B cell (primary cell): Measurements from ENCODE around the gene STEAP1B. TPM values are rescaled to one million over a fixed set of nuclear protein-coding genes. Genes with fewer than 3 reads are reported as not detected.
A peak's percentile ranks its signal among the peaks of the same experiment; 100 is the strongest.

Experiments
- ATAC-seq: fragments of 200-7000 bp; cut with Tn5 transposase; one replicate; pipeline ENCODE4 v1.10.0; 2021; ENCODE audit warnings: low read depth, mild to moderate bottlenecking, moderate number of reproducible peaks, moderate library complexity
- CTCF ChIA-PET: fragments of 350-600 bp; sonication (Branson Sonifier 250); formaldehyde crosslinking; loops from one replicate; lab custom pipeline; 2021; ENCODE audit warnings: antibody characterized with exemption, inconsistent platforms; lab: Charles Lee
- POLR2A ChIA-PET: fragments of 350-600 bp; sonication (Branson Sonifier 250); formaldehyde crosslinking; loops from one replicate; lab custom pipeline; 2021; ENCODE audit warnings: antibody characterized with exemption; lab: Charles Lee
- DNase-seq: peaks from one replicate; pipeline ENCODE4 v3.0.0; 2013
- H2AFZ ChIP-seq: 2 replicates; pipeline ENCODE4 v1.6.1; 2012; ENCODE audit warnings: mild to moderate bottlenecking, low read depth, low read length; ENCODE audit not compliant: insufficient read depth, poor library complexity, severe bottlenecking
- H3K27ac ChIP-seq, 2 donors: 1 replicate in 1 of 2; 2 replicates in 1 of 2; pipeline ENCODE4 v1.5.1; 2012 to 2013; ENCODE audit warnings: low read length in 2 of 2, mild to moderate bottlenecking in 2 of 2, moderate library complexity in 1 of 2
- H3K27me3 ChIP-seq, 4 experiments: fragments of 200-600 bp in 1 of 4; sonication (generic) in 1 of 4; replicated peaks in 1 of 4; 1 replicate in 2 of 4; 2 replicates in 2 of 4; pipeline versions ENCODE4 v1.6.1 to v1.7.0; 2013 to 2016; ENCODE audit warnings: low read length in 3 of 4, mild to moderate bottlenecking in 2 of 4, mixed read lengths in 1 of 4, moderate library complexity in 1 of 4; ENCODE audit not compliant: insufficient read depth in 4 of 4, control insufficient read depth in 3 of 4; ENCODE audit errors: control extremely low read depth in 1 of 4
- H3K36me3 ChIP-seq, 2 experiments: replicated peaks in 1 of 2; 1 replicate in 1 of 2; 2 replicates in 1 of 2; pipeline versions ENCODE4 v1.6.1 to v1.7.1; 2013; ENCODE audit warnings: low read length in 1 of 2; ENCODE audit not compliant: insufficient read depth in 2 of 2, control insufficient read depth in 1 of 2; ENCODE audit errors: control extremely low read depth in 1 of 2, extremely low read depth in 1 of 2
- H3K4me1 ChIP-seq, 2 donors: fragments of 200-600 bp in 1 of 2; sonication (generic) in 1 of 2; 1 replicate in 1 of 2; 2 replicates in 1 of 2; pipeline versions ENCODE4 v1.5.1 to v1.6.1; 2013 to 2017; ENCODE audit warnings: low read length in 2 of 2; ENCODE audit not compliant: control insufficient read depth in 2 of 2, insufficient read depth in 2 of 2
- H3K4me2 ChIP-seq: replicated peaks from 2 replicates; pipeline ENCODE3; 2012; ENCODE audit warnings: mild to moderate bottlenecking, low read depth, low read length; ENCODE audit not compliant: poor library complexity, severe bottlenecking
- H3K4me3 ChIP-seq, 5 experiments: fragments of 200-600 bp in 1 of 5; sonication (generic) in 1 of 5; 1 replicate in 3 of 5; 2 replicates in 2 of 5; pipeline versions ENCODE4 v1.5.1 to v1.7.0; 2011 to 2016; ENCODE audit warnings: low read length in 4 of 5, mild to moderate bottlenecking in 4 of 5, low read depth in 2 of 5, control low read depth in 1 of 5, moderate library complexity in 1 of 5; ENCODE audit not compliant: insufficient read depth in 1 of 5; ENCODE audit errors: control extremely low read depth in 1 of 5, extremely low read depth in 1 of 5
- H3K79me2 ChIP-seq: fragments of 200-600 bp; sonication (generic); one replicate; pipeline ENCODE4 v1.6.0; 2016; ENCODE audit warnings: low read length; ENCODE audit not compliant: control insufficient read depth, insufficient read depth
- H3K9ac ChIP-seq: fragments of 200-600 bp; sonication (generic); 2 replicates; pipeline ENCODE4 v1.6.1; 2017; ENCODE audit warnings: mild to moderate bottlenecking, low read length, moderate library complexity
- H3K9me3 ChIP-seq, 3 donors: one replicate each; pipeline versions ENCODE4 v1.6.1 to v1.7.1; 2013; ENCODE audit warnings: low read length in 2 of 3; ENCODE audit not compliant: control insufficient read depth in 2 of 3, insufficient read depth in 1 of 3; ENCODE audit errors: control extremely low read depth in 1 of 3
- H4K20me1 ChIP-seq: 2 replicates; pipeline ENCODE4 v1.6.0; 2012; ENCODE audit warnings: mild to moderate bottlenecking, low read length; ENCODE audit not compliant: insufficient read depth, control insufficient read depth, poor library complexity, severe bottlenecking
- H3K27ac Mint-ChIP-seq: one replicate; pipeline ENCODE4 v1.8.0; 2021; ENCODE audit warnings: mixed read lengths
- H3K27me3 Mint-ChIP-seq: one replicate; pipeline ENCODE4 v1.8.0; 2021; ENCODE audit warnings: mixed read lengths
- H3K4me1 Mint-ChIP-seq: one replicate; pipeline ENCODE4 v1.8.0; 2021; ENCODE audit warnings: mixed read lengths
- H3K4me3 Mint-ChIP-seq: one replicate; pipeline ENCODE4 v1.8.0; 2021; ENCODE audit warnings: mixed read lengths
- H3K9me3 Mint-ChIP-seq: one replicate; pipeline ENCODE4 v1.8.0; 2022; ENCODE audit warnings: mixed read lengths; ENCODE audit not compliant: insufficient read depth
- EZH2 ChIP-seq: IDR thresholded peaks from 2 replicates; pipeline ENCODE4 v1.6.1; 2012; ENCODE audit warnings: borderline replicate concordance, low read depth, mild to moderate bottlenecking, moderate library complexity, low read length; ENCODE audit not compliant: insufficient read depth, poor library complexity, severe bottlenecking
- WGBS: methylation state at CpG from one replicate; pipeline ENCODE4 v1.1.5; 2013; ENCODE audit warnings: missing lambda C conversion rate; ENCODE audit not compliant: insufficient coverage; 5-methylcytosine and 5-hydroxymethylcytosine counted together
- intact Hi-C: fragments of 100-400 bp; cut with micrococcal nuclease; formaldehyde crosslinking; loops from one replicate; pipeline ENCODE4 v1.10.0; 2022
- polyA plus RNA-seq: library from polyadenylated mRNA; depleted of rRNA; stranded (reverse); fragments of >200 nt; gene quantifications from 2 replicates; pipeline ENCODE4 v1.2.3, GENCODE V29; 2012
- total RNA-seq, 2 donors: library from RNA; stranded (reverse); fragments of 120-200 nt in 1 of 2; gene quantifications; 1 replicate in 1 of 2; 2 replicates in 1 of 2; pipeline versions ENCODE4 v1.2.3 to v1.2.4, GENCODE V29; 2013 to 2022
- TF ChIP-seq, protein P1 (sequence below): fragments of 200-600 bp; IDR thresholded peaks from one replicate; pipeline ENCODE4 v1.8.0; 2022; ENCODE audit warnings: antibody characterized with exemption, mild to moderate bottlenecking

STEAP1B gene
- total and polyA plus RNA-seq, 2 donors (not counting 1 experiment from before 2014, with no cell fraction given) = 8.8 to 24.7 TPM

DNA sequence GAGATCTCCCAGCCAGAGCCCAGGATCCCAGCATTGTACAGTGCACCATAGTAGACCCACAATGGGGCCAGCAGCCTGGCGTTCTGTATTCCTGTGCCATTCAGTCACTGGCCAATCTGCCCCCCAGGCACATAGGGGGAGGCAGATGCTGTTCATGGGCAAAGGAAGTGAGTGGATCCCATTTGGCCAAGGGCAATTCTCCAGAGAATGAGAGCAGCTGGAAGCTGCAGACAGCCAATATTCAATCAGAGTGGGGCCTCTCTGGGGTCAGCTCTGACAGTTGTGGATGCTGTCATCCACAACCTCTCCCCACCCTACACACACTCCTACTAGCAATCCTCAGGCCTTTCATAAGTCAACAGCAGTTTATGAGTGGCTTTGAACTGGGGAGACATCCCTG, 17.5 kb downstream of the STEAP1B start:
- H3K4me3 ChIP-seq = no peak overlapping the region
- Mint-ChIP-seq H3K27me3 (no peaks in the 10 kb centered on the region), H3K9me3 (no peaks in the 10 kb centered on the region), H3K27ac (no peak overlapping the region), H3K4me3 (no peak overlapping the region), H3K4me1 (peaks cover 11% of the 10 kb centered on the region)
- ChIA-PET CTCF (interaction anchor here (9.0 kb wide), 1 partner anchor 372 kb away, joined by 109 read pairs; no protein-coding TSS in a partner anchor), POLR2A (no interaction called here)
- H4K20me1 ChIP-seq = no peaks in the 10 kb centered on the region
- intact Hi-C loops = no loop called here
- no peaks in the 10 kb centered on the region for H3K9me3 ChIP-seq
- H3K79me2 ChIP-seq = no peaks in the 10 kb centered on the region
- TF ChIP-seq, protein P1, sequence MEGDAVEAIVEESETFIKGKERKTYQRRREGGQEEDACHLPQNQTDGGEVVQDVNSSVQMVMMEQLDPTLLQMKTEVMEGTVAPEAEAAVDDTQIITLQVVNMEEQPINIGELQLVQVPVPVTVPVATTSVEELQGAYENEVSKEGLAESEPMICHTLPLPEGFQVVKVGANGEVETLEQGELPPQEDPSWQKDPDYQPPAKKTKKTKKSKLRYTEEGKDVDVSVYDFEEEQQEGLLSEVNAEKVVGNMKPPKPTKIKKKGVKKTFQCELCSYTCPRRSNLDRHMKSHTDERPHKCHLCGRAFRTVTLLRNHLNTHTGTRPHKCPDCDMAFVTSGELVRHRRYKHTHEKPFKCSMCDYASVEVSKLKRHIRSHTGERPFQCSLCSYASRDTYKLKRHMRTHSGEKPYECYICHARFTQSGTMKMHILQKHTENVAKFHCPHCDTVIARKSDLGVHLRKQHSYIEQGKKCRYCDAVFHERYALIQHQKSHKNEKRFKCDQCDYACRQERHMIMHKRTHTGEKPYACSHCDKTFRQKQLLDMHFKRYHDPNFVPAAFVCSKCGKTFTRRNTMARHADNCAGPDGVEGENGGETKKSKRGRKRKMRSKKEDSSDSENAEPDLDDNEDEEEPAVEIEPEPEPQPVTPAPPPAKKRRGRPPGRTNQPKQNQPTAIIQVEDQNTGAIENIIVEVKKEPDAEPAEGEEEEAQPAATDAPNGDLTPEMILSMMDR = no peak
- no peak for TF ChIP-seq EZH2
- ATAC-seq (no peak), DNase-seq (no peak)
- H3K27me3 ChIP-seq = no peaks in the 10 kb centered on the region
- H2AFZ ChIP-seq = no peak overlapping the region
- H3K4me2 ChIP-seq = no peak overlapping the region
- peaks cover 13 to 18% of the 10 kb centered on the region in 2 donors for H3K4me1 ChIP-seq
- H3K27ac ChIP-seq = no peak overlapping the region
- WGBS = 100% methylated on average over 1 of the region's 1 CpG
- H3K9ac ChIP-seq = no peak overlapping the region
- no peaks in the 10 kb centered on the region for H3K36me3 ChIP-seq

DNA sequence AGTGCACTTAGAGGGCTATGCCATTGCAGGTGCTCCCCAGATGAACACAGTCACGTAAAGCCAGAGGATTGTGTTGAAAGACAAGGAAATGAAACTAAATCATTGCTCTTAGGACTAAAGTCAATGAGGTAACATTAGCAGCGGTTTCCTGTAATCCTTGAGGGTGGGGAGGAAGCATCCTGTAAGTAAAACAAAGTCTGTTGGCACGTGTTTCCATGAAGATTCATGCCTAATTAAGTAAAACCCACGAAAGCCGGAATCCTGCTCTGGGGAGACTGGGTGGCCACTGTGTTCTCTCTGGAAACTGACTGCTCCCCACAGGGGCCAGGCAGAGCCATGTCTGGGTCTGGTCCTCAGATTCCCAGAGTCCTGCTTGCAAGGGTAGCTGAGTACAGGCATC, 18.3 kb downstream of the STEAP1B start:
- Histone ChIP-seq H2AFZ (no peak overlapping the region), H3K27me3 (no peaks in the 10 kb centered on the region), H3K36me3 (no peaks in the 10 kb centered on the region), H3K4me2 (peak overlapping the region; percentile 46), H3K9me3 (no peaks in the 10 kb centered on the region), H3K4me1 (peaks cover 13 to 18% of the 10 kb centered on the region in 2 donors), H3K79me2 (no peaks in the 10 kb centered on the region), H4K20me1 (no peaks in the 10 kb centered on the region), H3K9ac (no peak overlapping the region), H3K4me3 (no peak overlapping the region), H3K27ac (no peak overlapping the region)
- peak; percentile 66 for DNase-seq
- Mint-ChIP-seq H3K4me1 (peaks cover 11% of the 10 kb centered on the region), H3K9me3 (no peaks in the 10 kb centered on the region), H3K27me3 (no peaks in the 10 kb centered on the region), H3K4me3 (peak overlapping the region; percentile 34), H3K27ac (peak overlapping the region; percentile 32)
- 5% methylated on average over 5 of the region's 5 CpGs for WGBS
- peak; percentile 89 for ATAC-seq
- no peak for TF ChIP-seq EZH2
- POLR2A ChIA-PET = no interaction called here
- CTCF ChIA-PET = interaction anchor here (9.0 kb wide), 1 partner anchor 371 kb away, joined by 109 read pairs; no protein-coding TSS in a partner anchor
- intact Hi-C loops = no loop called here
